NCI-H1092 treated with DMSO at 0.1 percent for 48 hours (cell line): ENCODE data around the gene RAB28.
"Not testable (repeated sequence)": the region's sequence is repeated elsewhere in the genome, so short reads cannot be mapped to it uniquely, and the experiment has no call there.

Experiments used
- DNase-seq: peaks from one replicate; lab custom pipeline; 2025; lab: John Stamatoyannopoulos, UW

Gene RAB28

GRCh38 chr4:13449590-13449989 lies 34.5 kb downstream of the RAB28 start:
- DNase-seq = no peak

DNA sequence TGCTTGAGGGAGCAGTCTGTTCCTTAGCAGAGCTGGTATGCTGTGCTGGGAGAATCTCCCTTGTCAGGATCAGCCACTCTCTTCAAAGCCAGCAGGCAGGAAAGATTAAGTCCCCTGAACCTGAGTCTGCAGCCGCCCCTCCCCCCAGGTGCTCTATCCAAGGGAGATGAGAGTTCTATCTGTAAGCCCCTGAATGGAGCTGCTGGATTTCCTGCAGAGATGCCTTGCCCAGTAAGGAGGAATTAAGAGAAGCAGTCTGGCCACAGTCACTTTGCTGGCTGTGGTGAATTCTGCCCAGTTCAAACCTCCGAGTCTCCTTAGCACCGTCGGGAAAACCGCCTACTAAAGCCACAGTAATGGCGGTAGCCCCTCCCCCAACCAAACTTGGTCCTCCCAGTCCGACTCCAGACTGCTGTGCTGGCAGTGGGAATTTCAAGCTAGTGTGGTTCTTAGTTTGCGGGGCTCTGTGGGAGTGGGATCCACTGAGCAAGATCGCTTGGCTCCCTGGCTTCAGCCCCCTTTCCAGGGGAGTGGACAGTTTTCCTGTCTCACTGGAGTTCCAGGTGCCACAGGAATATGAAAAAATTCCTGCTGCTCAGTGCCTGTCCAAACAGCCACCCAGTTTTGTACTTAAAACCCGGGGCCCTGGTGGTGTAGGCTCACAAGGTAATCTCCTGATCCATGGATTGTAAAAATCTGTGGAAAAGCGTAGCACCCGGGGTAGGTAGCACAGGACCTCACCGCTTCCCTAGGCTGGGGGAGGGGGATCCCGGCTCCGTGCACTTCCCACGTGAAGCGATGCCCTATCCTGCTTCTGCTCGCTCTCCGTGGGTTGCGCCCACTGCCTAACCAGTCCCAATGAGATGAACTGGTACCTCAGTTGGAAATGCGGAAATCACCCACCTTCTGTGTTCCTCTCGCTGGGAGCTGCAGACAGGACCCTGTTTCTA lies 38.0 kb downstream of the RAB28 start:
- DNase-seq = no peak

DNA sequence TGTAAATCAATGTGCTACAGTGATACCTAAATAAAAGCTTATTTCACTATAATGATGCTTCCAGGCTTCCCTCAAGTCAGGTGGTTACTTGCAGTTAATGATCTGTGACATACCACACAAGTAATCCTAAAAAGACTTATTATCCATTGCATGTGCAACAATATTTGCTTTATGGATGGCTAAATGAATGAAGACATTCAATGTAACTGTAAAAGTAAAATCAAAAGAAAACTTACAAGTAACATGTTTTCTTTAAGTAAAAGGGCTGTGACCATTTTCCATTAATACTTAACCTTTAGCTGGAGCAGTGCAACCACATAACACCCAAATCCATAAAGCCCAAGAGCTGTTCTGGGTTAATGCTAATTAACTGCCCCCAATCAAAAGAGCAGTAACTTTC lies 42.6 kb downstream of the RAB28 start:
- DNase-seq = no peak

DNA sequence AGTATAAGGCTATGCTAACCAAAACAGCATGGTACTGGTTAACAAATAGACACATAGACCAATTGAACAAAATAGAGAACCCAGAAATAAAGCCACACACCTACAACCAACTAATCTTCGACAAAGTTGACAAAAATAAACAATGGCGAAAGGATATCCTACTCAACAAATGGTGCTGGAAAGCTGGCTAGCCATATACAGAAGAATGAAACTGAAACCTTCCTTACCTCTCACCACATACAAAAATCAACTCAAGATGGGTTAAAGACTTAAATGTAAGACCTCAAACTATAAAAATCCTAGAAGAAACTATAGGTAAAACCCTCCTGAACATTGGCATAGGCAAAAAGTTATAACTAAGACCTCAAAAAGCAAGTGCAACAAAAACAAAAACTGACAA lies 47.2 kb downstream of the RAB28 start:
- no peak for DNase-seq

GRCh38 chr4:13432453-13432852 lies 51.7 kb downstream of the RAB28 start:
- no peak for DNase-seq

DNA sequence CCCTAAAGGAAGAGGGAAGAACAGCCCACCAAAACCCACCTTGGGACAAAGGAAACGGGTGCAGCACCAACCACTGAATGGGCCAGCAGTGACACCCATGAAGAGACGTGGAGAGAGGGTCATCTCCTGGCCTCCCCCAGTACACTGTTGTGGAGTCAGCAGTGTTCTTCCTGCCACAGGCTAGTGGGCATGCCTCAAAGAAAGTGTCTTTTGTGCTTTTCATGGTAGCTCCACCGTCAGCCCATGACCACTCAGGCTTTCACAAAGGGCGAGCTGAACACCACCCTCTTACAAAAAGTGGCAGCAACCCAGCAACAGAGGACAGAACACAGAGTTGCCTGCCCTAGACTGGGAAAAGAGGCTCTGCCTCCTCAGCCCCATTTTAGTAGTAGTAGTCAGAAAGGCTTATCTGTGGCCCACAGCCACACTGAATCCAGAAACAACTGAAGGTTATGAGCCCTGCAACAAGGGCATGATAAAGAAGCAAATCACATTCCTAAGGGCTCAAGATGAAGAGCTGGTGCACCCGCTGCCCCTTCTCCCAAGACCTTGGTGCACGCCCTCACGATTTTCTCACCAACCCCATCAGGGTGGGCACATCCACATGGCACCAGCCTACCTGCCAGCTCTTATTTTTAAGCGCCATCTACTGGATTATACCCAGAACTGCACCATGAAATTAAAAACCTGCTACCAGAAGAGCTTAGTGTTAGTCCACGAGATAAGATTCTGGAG lies 53.1 kb downstream of the RAB28 start:
- DNase-seq = no peak

DNA sequence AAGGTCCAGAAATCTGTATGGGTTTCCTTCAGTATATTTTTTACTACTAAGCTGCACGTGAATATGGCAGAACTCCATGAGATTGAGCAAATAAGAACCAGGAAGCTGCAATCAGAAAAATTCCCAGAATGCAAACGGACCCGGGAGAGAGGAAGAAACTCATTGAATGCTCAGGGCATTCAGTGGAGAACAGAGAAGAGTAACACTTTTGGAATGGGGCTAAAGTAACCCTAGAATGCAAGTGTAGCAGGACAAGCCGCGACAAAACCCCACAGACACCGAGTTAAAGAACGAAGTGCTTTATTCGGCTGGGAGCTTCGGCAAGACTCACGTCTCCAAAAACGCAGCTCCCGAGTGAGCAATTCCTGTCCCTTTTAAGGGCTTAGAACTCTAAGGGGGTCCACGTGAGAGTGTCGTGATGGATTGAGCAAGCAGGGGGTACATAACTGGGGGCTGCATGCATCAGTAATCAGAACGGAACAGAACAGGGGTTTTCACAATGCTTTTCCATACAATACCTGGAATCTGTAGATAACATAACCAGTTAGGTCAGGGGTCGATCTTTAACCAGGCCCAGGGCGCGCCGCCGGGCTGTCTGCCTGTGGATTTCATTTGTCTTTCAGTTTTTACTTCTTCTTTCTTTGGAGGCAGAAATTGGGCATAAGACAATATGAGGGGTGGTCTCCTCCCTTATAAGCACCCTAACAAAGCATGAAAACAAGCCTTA lies 56.4 kb downstream of the RAB28 start:
- no peak for DNase-seq

- no peak for DNase-seq
Observed at GRCh38 chr4:13415068-13415785, 68.9 kb downstream of the RAB28 start.

- DNase-seq = no peak
Observed at GRCh38 chr4:13413729-13414437, 70.3 kb downstream of the RAB28 start.

GRCh38 chr4:13411942-13412341 lies 72.2 kb downstream of the RAB28 start:
- no peak for DNase-seq

DNA sequence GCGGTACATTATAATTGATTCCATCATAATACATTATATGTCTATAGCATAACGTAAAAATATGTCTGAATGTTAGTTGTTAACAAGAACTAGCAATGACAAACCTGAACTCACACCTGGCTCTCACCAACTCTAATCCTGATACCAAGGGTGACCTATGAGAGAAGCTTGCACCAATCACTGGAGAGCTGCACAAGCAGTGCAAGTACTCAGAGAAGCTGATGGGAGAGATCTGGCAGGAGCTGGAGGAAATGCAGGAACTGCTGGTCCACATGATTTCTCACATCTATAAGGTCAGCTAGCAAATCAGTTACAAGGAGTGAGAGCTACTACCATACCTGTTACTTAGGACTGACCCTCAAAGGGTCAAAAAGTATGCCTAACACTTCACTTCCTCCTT lies 74.8 kb downstream of the RAB28 start:
- no peak for DNase-seq

DNA sequence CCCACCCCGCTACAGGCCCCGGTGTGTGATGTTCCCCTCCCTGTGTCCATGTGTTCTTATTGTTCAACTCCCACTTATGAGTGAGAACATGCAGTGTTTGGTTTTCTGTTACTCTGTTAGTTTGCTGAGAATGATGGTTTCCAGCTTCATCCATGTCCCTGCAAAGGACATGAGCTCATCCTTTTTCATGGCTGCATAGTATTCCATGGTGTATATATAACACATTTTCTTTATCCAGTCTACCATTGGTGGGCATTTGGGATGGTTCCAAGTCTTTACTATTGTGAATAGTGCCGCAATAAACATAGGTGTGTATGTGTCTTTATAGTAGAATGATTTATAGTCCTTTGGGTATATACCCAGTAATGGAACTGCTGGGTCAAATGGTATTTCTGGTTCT lies 78.0 kb downstream of the RAB28 start:
- not testable (repeated sequence) for DNase-seq

- no peak for DNase-seq
Observed at GRCh38 chr4:13403833-13404232, 80.3 kb downstream of the RAB28 start.

GRCh38 chr4:13403326-13403725 lies 80.8 kb downstream of the RAB28 start:
- no peak for DNase-seq

GRCh38 chr4:13399257-13399656 lies 84.9 kb downstream of the RAB28 start:
- DNase-seq = no peak

- DNase-seq = no peak
Observed at GRCh38 chr4:13396161-13396560, 88.0 kb downstream of the RAB28 start.

DNA sequence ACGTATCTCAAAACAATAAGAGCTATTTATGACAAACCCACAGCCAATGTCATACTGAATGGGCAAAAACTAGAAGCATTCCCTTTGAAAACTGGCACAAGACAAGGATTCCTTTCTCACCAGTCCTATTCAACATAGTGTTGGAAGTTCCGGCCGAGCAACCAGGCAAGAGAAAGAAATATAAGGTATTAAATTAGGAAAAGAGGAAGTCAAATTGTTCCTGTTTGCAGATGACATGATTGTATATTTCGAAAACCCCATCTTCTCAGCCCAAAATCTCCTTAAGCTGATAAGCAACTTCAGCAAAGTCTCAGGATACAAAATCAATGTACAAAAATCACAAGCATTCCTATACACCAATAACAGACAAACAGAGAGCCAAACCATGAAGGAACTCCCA lies 94.2 kb downstream of the RAB28 start:
- not testable (repeated sequence) for DNase-seq

- DNase-seq = no peak
Observed at GRCh38 chr4:13386405-13387107, 97.6 kb downstream of the RAB28 start.

DNA sequence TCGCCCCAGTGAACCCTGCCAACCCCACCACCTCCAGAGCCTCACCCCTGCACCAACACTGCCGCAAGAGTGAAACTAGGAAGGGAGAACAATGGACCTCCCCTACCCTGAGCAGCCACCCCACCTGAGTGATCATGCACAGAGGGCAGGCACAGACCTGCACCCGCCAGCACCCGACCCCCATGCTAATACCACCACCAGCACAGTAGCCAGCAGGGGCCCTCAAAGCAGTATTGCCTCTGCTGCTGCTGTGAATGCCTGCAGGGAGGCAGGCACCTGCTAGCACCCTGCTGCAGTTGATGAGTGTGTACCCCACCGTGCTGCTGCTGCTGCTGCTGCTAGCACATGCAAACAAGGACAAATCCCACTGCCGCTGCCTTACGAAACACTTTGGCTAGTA lies 100.1 kb downstream of the RAB28 start:
- DNase-seq = no peak

DNA sequence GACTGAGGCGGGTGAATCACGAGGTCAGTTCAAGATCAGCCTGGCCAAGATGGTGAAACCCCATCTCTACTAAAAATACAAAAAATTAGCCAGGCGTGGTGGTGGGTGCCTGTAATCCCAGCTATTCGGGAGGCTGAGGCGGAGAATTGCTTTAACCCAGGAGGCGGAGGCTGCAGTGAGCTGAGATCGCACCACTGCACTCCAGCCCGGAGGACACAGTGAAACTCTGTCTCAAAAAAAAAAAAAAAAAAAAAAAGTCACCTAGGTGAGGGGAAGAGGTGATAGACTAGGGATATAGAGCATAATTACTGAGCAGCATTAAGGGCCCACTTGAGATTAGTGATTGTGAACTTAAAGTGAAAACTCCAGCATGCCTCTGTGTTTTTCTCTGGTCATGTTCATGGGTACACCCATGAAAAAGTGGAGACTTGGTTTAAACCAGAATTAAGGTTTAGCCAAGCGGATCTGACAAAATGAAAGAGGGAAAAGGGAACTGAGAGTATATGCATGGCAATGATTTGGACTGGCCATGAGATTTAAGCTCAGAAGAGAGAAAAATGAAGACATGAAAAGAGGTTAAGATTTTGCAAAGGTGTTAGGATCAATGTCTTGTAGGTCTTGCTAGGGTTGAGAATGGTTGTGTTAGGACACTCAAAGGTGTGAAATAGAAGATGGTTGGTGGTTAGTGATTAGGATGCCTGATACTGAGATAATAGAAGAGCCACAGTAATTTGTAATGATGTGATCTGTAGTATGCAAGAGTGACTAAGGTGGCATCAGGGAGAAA lies 105.0 kb downstream of the RAB28 start:
- no peak for DNase-seq
